CD14-positive monocyte (primary cell): ENCODE measurements around the gene ELF4. TPM values are rescaled to one million over a fixed set of nuclear protein-coding genes. Genes with fewer than 3 reads are reported as not detected.
A peak's percentile ranks its signal among the peaks of the same experiment; 100 is the strongest.

Experiments used
- DNase-seq, 3 donors: peaks; one replicate each; pipeline ENCODE4 v3.0.0-alpha.2; 2011 to 2022
- H2AFZ ChIP-seq: 2 replicates; pipeline ENCODE4 v1.6.0; 2012; ENCODE audit warnings: mild to moderate bottlenecking, low read depth, low read length, inconsistent platforms; ENCODE audit not compliant: insufficient read depth, poor library complexity, severe bottlenecking
- H3K27ac ChIP-seq, 2 donors: 1 replicate in 1 of 2; 2 replicates in 1 of 2; pipeline ENCODE4 v1.5.1; 2012 to 2013; ENCODE audit warnings: low read length in 2 of 2, control low read depth in 1 of 2, inconsistent platforms in 1 of 2, low read depth in 1 of 2, mild to moderate bottlenecking in 1 of 2
- H3K27me3 ChIP-seq, 2 donors: one replicate each; pipeline versions ENCODE4 v1.6.0 to v1.6.1; 2011 to 2013; ENCODE audit warnings: low read length in 2 of 2; ENCODE audit not compliant: control insufficient read depth in 2 of 2, insufficient read depth in 2 of 2
- H3K36me3 ChIP-seq, 2 donors: replicated peaks in 1 of 2; 1 replicate in 1 of 2; 2 replicates in 1 of 2; pipeline versions ENCODE4 v1.5.1 to v1.6.1; 2012 to 2013; ENCODE audit warnings: low read length in 2 of 2, control low read depth in 1 of 2, inconsistent platforms in 1 of 2, mild to moderate bottlenecking in 1 of 2; ENCODE audit not compliant: insufficient read depth in 2 of 2, control insufficient read depth in 1 of 2
- H3K4me1 ChIP-seq, 2 donors: 1 replicate in 1 of 2; 2 replicates in 1 of 2; pipeline versions ENCODE4 v1.5.1 to v1.6.1; 2012 to 2013; ENCODE audit warnings: low read length in 2 of 2, control low read depth in 1 of 2, inconsistent platforms in 1 of 2, mild to moderate bottlenecking in 1 of 2, moderate library complexity in 1 of 2; ENCODE audit not compliant: insufficient read depth in 2 of 2, control insufficient read depth in 1 of 2
- H3K4me2 ChIP-seq: replicated peaks from 2 replicates; pipeline ENCODE3; 2012; ENCODE audit warnings: low read length, moderate library complexity, mild to moderate bottlenecking; ENCODE audit not compliant: poor library complexity, severe bottlenecking; ENCODE audit errors: extremely low read depth
- H3K4me3 ChIP-seq, 3 experiments: fragments of 200-600 bp in 1 of 3; sonication (generic) in 1 of 3; replicated peaks in 1 of 3; 1 replicate in 2 of 3; 2 replicates in 1 of 3; pipeline ENCODE4 v1.5.1; 2011 to 2013; ENCODE audit warnings: low read length in 3 of 3, mild to moderate bottlenecking in 3 of 3, control low read depth in 2 of 3, low read depth in 2 of 3, inconsistent platforms in 1 of 3, moderate library complexity in 1 of 3
- H3K79me2 ChIP-seq: 2 replicates; pipeline ENCODE4 v1.6.0; 2012; ENCODE audit warnings: mild to moderate bottlenecking, control low read depth, inconsistent platforms, low read length, moderate library complexity; ENCODE audit not compliant: insufficient read depth
- H3K9ac ChIP-seq: 2 replicates; pipeline ENCODE4 v1.6.0; 2017; ENCODE audit warnings: low read length, mild to moderate bottlenecking; ENCODE audit not compliant: insufficient read depth, poor library complexity, severe bottlenecking
- H3K9me3 ChIP-seq, 2 donors: replicated peaks in 1 of 2; 1 replicate in 1 of 2; 2 replicates in 1 of 2; pipeline versions ENCODE4 v1.5.1 to v1.6.1; 2012 to 2013; ENCODE audit warnings: low read length in 2 of 2, control low read depth in 1 of 2; ENCODE audit not compliant: control insufficient read depth in 1 of 2, insufficient read depth in 1 of 2
- H4K20me1 ChIP-seq: 2 replicates; pipeline ENCODE4 v1.6.0; 2012; ENCODE audit warnings: mild to moderate bottlenecking, low read length, control low read depth, moderate library complexity; ENCODE audit not compliant: insufficient read depth
- H3K27ac Mint-ChIP-seq, 7 donors: one replicate each; pipeline ENCODE4 v1.8.0; 2020; ENCODE audit warnings: mild to moderate bottlenecking in 7 of 7, mixed read lengths in 7 of 7, moderate library complexity in 6 of 7, inconsistent platforms in 2 of 7
- H3K27me3 Mint-ChIP-seq, 3 donors: one replicate each; pipeline ENCODE4 v1.8.0; 2021 to 2022; ENCODE audit warnings: low read depth in 3 of 3, mild to moderate bottlenecking in 3 of 3, mixed read lengths in 3 of 3, moderate library complexity in 3 of 3, inconsistent platforms in 1 of 3
- H3K36me3 Mint-ChIP-seq, 2 donors: one replicate each; pipeline ENCODE4 v1.8.0; 2020; ENCODE audit warnings: mixed read lengths in 2 of 2, inconsistent platforms in 1 of 2, mild to moderate bottlenecking in 1 of 2
- H3K4me1 Mint-ChIP-seq: one replicate; pipeline ENCODE4 v1.8.0; 2020; ENCODE audit warnings: mild to moderate bottlenecking, mixed read lengths
- H3K4me3 Mint-ChIP-seq, 2 donors: one replicate each; pipeline ENCODE4 v1.8.0; 2020; ENCODE audit warnings: mild to moderate bottlenecking in 2 of 2, mixed read lengths in 2 of 2, moderate library complexity in 1 of 2
- H3K9me3 Mint-ChIP-seq, 7 donors: one replicate each; pipeline ENCODE4 v1.8.0; 2020 to 2022; ENCODE audit warnings: mixed read lengths in 7 of 7, mild to moderate bottlenecking in 6 of 7, moderate library complexity in 6 of 7, inconsistent platforms in 2 of 7
- WGBS: methylation state at CpG from one replicate; pipeline ENCODE4 v1.1.5; 2013; ENCODE audit warnings: missing lambda C conversion rate; ENCODE audit not compliant: insufficient coverage; 5-methylcytosine and 5-hydroxymethylcytosine counted together
- intact Hi-C, 2 donors: fragments of 100-400 bp; cut with micrococcal nuclease; formaldehyde crosslinking; loops; one replicate each; pipeline versions ENCODE4 v1.15.0 to v1.15.1; 2023
- polyA plus RNA-seq, 3 donors: library from polyadenylated mRNA; depleted of rRNA in 1 of 3; unstranded in 2 of 3; stranded (reverse) in 1 of 3; fragments of 300-500 nt in 2 of 3; fragments of >200 nt in 1 of 3; fragmentation: Illumina TruSeq in 2 of 3; gene quantifications; 1 replicate in 2 of 3; 2 replicates in 1 of 3; pipeline ENCODE4 v1.2.3, GENCODE V29; 2012 to 2021
- TF ChIP-seq, protein P1 (sequence below): fragments of 200-600 bp; IDR thresholded peaks from one replicate; pipeline ENCODE4 v1.8.0; 2022; ENCODE audit warnings: antibody characterized with exemption, mild to moderate bottlenecking

Gene ELF4
- polyA plus RNA-seq, 3 donors, result 10.4 to 68.6 (median 20.5) TPM

DNA sequence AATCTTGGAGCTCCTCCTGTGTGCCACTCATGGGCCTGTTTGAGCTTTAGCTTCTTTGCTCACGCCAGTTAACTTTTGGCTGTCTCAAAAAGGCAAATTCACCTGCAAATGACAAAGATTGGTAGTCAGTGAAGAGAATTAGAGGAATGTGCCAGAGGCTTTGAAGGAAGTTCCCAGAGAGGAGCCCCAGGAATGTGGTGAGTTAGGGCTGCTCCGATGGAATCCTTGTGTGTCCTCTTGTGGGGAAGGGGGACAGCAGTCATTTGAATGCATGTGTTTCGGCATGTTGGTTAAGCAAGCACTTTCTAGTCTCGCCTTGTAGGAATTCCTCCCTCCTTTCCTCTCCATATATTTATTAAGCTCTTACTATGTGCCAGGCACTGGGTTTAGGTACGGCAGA is 62.9 kb downstream of the ELF4 start:
- peaks cover 0 to 3% (median 0%) of the 10 kb centered on the region in 7 donors for H3K9me3 Mint-ChIP-seq
- peaks cover 50 to 79% of the 10 kb centered on the region in 2 donors for H3K36me3 ChIP-seq
- H3K27ac ChIP-seq, result no peak overlapping the region
- no peaks in the 10 kb centered on the region for H3K79me2 ChIP-seq
- WGBS, result 100% methylated on average over 1 of the region's 5 CpGs
- no peak overlapping the region for H3K27ac Mint-ChIP-seq
- H3K27me3 ChIP-seq, result no peaks in the 10 kb centered on the region
- no peaks in the 10 kb centered on the region for H3K4me1 Mint-ChIP-seq
- H3K9ac ChIP-seq, result no peak overlapping the region
- no peaks in the 10 kb centered on the region for H3K27me3 Mint-ChIP-seq
- no peak overlapping the region for H3K4me2 ChIP-seq
- H3K4me1 ChIP-seq, result no peaks in the 10 kb centered on the region
- H3K36me3 Mint-ChIP-seq, result peaks cover 41 to 78% of the 10 kb centered on the region in 2 donors
- no peak overlapping the region for H3K4me3 ChIP-seq
- TF ChIP-seq, protein P1, sequence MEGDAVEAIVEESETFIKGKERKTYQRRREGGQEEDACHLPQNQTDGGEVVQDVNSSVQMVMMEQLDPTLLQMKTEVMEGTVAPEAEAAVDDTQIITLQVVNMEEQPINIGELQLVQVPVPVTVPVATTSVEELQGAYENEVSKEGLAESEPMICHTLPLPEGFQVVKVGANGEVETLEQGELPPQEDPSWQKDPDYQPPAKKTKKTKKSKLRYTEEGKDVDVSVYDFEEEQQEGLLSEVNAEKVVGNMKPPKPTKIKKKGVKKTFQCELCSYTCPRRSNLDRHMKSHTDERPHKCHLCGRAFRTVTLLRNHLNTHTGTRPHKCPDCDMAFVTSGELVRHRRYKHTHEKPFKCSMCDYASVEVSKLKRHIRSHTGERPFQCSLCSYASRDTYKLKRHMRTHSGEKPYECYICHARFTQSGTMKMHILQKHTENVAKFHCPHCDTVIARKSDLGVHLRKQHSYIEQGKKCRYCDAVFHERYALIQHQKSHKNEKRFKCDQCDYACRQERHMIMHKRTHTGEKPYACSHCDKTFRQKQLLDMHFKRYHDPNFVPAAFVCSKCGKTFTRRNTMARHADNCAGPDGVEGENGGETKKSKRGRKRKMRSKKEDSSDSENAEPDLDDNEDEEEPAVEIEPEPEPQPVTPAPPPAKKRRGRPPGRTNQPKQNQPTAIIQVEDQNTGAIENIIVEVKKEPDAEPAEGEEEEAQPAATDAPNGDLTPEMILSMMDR, result no peak
- intact Hi-C loops, result no loop called here
- H4K20me1 ChIP-seq, result no peaks in the 10 kb centered on the region
- no peak overlapping the region for H2AFZ ChIP-seq
- no peak overlapping the region for H3K4me3 Mint-ChIP-seq
- no peak for DNase-seq
- no peaks in the 10 kb centered on the region for H3K9me3 ChIP-seq

DNA sequence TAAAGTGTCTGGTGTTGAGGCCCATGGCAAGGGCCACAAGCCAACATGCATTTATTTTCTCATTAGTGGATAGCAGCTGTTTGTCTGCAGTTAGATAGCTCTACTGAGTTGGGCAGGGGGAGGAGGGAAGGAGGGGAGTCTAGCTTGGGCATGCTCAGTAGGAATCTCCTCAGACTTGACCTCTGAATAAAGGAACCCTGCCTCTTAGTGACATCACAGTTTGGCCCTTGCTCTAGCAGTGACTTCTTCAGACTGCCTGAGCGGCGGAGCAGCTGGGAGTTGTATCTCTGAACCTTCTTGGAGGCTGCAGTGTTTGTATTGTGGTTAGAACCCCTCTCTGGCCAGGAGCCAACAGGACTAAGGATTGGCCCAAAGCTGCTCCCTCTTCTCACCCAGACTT is 70.5 kb downstream of the ELF4 start:
- Mint-ChIP-seq H3K27ac (peak overlapping the region in 2 of 7 donors; percentile 57 to 75), H3K4me3 (no peak overlapping the region), H3K36me3 (peaks cover 37 to 76% of the 10 kb centered on the region in 2 donors), H3K27me3 (peaks cover 0 to 6% (median 0%) of the 10 kb centered on the region in 3 donors), H3K4me1 (no peaks in the 10 kb centered on the region), H3K9me3 (peaks cover 0 to 2% (median 0%) of the 10 kb centered on the region in 7 donors)
- Histone ChIP-seq H3K9ac (no peak overlapping the region), H3K79me2 (no peaks in the 10 kb centered on the region), H3K27me3 (no peaks in the 10 kb centered on the region), H3K27ac (no peak overlapping the region), H3K4me1 (no peaks in the 10 kb centered on the region), H4K20me1 (no peaks in the 10 kb centered on the region), H3K4me3 (no peak overlapping the region), H3K9me3 (no peaks in the 10 kb centered on the region), H3K4me2 (no peak overlapping the region), H3K36me3 (peaks cover 43 to 79% of the 10 kb centered on the region in 2 donors), H2AFZ (no peak overlapping the region)
- no CpG with 5 or more reads among the region's 2 CpGs for WGBS
- intact Hi-C loops, result no loop called here
- no peak for DNase-seq
- TF ChIP-seq, protein P1, result no peak
